LNCAP (cell line): ENCODE results near the gene CABLES2.

Experiments used
- TF ChIP-seq, protein P1 (sequence below): fragments of 450-650 bp; IDR thresholded peaks from 2 replicates; pipeline ENCODE4 v1.5.1; 2017; ENCODE audit warnings: mild to moderate bottlenecking

The CABLES2 gene

DNA sequence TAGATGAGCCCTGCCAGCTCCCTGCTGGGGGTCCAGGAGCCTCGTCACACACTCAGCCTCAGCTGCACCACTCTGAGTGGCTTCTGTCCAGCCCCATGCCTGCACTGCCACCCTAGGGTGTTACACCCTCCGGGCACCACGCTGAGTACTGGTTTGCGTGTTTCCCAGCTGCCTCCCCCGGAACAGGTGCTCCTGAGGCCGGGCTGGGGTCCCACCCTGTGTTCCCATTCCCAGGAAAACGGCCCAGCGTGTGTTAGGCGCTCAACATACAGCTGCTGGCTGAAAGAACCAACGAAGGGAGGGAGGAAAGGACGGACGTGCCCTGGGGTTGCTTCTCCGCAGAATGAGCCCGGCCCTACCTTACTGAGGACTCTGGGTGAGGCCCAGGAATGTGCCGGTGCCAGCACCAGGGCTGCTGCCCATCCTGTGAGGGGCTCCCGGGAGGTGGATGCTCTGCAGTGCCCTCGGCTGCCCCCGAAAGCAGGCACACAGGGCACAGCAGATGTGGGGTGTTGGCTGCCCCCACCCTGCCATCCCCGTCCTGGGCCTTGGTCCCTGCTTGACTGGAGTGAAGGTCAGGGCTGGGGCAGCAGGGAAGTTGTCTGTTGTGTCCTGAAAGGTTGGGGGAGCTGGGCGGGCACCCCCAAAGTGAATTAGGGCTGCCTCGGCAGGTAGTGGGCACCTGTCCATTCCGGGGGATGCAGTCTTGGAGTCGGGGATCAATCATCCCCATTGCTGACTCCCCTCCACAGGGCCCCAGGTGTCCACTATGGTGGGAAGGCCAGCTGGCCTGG is 56.3 kb downstream of the CABLES2 start:
- TF ChIP-seq, protein P1, sequence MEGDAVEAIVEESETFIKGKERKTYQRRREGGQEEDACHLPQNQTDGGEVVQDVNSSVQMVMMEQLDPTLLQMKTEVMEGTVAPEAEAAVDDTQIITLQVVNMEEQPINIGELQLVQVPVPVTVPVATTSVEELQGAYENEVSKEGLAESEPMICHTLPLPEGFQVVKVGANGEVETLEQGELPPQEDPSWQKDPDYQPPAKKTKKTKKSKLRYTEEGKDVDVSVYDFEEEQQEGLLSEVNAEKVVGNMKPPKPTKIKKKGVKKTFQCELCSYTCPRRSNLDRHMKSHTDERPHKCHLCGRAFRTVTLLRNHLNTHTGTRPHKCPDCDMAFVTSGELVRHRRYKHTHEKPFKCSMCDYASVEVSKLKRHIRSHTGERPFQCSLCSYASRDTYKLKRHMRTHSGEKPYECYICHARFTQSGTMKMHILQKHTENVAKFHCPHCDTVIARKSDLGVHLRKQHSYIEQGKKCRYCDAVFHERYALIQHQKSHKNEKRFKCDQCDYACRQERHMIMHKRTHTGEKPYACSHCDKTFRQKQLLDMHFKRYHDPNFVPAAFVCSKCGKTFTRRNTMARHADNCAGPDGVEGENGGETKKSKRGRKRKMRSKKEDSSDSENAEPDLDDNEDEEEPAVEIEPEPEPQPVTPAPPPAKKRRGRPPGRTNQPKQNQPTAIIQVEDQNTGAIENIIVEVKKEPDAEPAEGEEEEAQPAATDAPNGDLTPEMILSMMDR: no peak

DNA sequence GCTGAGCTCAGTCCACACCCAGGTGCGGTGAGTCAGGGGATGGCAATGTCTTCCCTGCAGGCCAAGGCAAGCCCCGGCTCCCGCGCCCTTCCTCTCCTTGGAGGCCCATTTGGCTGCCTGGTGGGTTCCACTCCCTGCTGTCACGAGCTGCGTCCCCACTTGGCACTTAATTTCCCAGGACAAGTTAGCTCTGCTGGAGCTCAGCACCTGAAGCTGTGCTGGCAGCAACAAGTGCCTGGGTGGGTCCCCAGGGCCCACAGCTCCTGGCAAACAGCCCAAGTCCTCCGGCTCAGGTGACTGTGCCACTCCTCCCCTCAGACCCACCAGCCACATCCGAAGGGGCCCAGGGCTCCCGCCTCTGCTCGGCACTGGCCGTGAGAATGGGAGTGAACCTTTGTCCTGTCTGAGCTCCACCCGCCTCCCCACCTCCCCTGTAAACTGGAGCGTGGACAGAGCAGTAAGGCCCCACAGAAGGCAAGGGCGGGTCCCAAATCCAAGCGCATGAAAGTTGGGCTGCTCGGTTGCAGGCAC is 56.9 kb downstream of the CABLES2 start:
- TF ChIP-seq, protein P1: no peak

DNA sequence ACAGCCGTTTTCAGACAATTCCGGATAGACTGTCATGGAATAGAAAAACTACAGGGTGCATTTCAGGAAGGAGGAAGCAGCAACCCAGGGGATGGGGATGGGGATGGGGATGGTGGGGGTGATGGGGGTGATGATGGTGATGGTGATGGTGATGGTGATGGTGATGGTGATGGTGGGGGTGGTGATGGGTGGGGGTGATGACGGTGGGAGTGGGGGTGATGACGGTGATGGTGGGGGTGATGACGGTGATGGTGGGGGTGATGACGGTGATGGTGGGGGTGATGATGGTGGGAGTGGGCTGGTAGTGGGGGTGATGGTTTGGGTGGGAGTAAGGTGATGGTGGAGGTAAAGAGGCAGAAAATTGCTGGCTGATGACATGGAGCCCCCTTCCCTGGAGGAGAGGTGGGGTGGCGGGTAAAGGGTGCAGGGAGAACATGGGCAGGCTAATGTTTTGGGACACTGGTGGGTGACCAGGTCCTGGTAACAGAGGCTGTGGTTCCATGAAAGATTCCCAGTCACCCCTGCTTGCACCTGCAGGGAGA is 57.5 kb downstream of the CABLES2 start:
- TF ChIP-seq, protein P1: no peak

DNA sequence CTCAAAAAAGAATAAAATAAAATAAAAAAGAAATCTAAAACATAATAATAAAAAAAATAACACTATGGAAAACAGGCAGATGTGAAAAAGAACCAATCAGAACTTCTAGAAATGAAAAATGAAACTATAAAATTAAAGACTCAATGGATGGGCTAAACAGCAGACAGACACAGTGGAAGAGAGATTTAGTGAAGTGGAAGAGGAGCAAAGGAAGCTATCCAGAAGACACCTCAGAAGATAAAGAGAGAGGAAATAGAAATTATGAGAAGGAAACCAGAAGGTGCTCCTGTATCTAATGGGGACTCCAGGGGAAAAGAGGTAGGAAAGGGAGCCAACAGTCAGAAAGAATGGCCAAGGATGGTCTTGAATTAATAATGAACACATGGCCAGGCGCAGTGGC is 58.5 kb downstream of the CABLES2 start:
- TF ChIP-seq, protein P1: no peak

DNA sequence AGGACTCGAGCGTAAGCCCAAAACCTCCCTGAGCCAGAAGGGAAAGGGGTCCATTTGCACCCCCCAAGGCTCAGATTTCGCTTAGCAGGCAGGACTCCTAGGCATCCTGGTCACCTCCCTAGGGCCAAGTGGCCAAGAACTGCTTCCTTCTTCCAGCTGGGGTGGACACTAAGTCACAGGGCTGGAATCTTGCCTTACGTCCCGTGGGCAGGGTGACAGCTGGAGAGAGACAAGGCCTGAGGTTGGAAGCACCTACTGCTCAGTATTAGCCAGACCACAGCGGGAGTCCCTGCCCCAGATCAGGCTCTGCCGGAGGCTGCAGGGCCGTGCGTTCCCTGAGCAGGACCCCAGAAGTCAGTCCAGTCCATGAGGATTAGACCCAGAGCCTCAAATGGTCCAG is 59.6 kb downstream of the CABLES2 start:
- TF ChIP-seq, protein P1: no peak

DNA sequence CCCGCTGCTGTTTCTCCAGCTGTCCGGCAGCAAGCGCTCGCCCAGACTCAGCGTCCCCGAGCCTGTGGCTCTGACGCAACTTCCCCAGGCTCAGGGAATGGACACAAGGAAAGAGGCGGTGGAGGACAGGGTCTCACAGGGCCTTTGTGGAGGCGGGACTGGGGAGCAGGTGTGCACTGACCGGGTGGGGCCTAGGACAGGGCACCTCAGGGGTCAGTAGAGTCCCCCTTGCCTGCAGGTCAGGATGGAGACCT is 60.0 kb downstream of the CABLES2 start:
- TF ChIP-seq, protein P1: no peak

DNA sequence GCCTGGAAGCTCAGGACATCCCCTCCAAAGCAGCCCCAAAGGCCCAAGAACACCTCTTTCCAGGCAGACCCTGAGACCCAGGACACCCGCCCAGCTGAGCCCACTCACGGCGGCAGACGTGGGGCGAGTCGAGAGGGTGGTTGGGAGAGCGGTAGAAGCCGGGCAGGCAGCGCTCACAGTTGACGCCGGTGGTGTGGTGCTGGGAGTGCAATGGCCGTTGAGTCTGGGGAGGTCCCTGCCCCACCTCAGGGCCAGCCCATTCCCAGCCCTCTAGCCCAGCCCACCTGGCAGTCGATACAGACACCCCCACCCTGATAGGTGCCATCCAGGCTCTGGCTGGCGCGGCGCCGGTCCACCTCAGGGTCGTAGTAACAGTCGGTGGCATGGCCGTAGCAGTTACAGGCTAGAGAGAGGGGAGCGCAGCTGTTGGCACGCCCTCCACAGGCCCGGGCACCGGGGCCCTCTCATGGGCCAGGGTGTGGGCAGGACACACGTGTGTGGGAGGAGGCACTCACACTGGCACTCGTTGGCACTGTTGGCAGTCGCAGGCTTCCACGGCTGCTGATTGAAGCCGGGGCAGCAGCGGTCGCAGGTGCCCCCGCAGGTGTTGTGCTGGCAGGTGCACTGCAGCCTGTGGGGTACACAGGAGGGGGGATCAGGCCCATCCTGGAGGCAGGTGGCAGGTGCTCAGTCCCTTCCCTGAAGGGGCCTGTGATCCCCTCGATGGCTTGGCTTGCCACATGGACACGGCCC is 60.5 kb downstream of the CABLES2 start:
- TF ChIP-seq, protein P1: no peak
